Spleen (tissue), 7 donors: Measurements from ENCODE around the gene KLF2.

ENCODE experiments used
- CTCF ChIP-seq, 11 experiments: fragments of 200-600 bp in 7 of 11; fragments of 450-650 bp in 4 of 11; sonication (generic) in 4 of 11; IDR thresholded peaks in 8 of 11; conservative IDR thresholded peaks in 3 of 11; 1 replicate in 7 of 11; 2 replicates in 4 of 11; pipeline versions ENCODE4 v1.4.0 to v1.8.0; 2016 to 2021; ENCODE audit warnings: antibody characterized with exemption in 11 of 11, inconsistent platforms in 4 of 11, mild to moderate bottlenecking in 1 of 11
- POLR2A ChIP-seq, 3 donors: fragments of 450-650 bp; IDR thresholded peaks; one replicate each; pipeline ENCODE4 v1.5.1; 2017; ENCODE audit warnings: antibody characterized with exemption in 3 of 3, mild to moderate bottlenecking in 1 of 3
- donor health status: DM: no; HTN: no; CAD: no; lungs with moderate emphysema.
- donor health status: DM: no; HTN: no; CAD: no.
- donor health status: DM: no; HTN: no; CAD: no.

GRCh38 chr19:16365300-16365996 lies 40.8 kb downstream of the KLF2 start:
- TF ChIP-seq CTCF (IDR thresholded peaks at IDR 0.05 in 8 of 11, conservative IDR thresholded peaks at IDR 0.05 in 3 of 11) = no peak
- TF ChIP-seq POLR2A (IDR thresholded peaks at IDR 0.05) = no peak
